H1 (cell line): ENCODE data around the gene GNB3. TPM values are rescaled to one million over a fixed set of nuclear protein-coding genes. Genes with fewer than 3 reads are reported as not detected.
A peak's percentile ranks its signal among the peaks of the same experiment; 100 is the strongest.

ENCODE experiments used
- ASH2L ChIP-seq: fragments of 200-600, 300-600 bp; sonication (generic); IDR thresholded peaks from one replicate; pipeline ENCODE4 v1.7.1; 2017; ENCODE audit warnings: low read length
- BACH1 ChIP-seq: IDR thresholded peaks from 2 replicates; pipeline ENCODE4 v1.6.1; 2012; ENCODE audit warnings: low read length, improper control_type of control experiment
- BCL11A ChIP-seq, 2 experiments: IDR thresholded peaks; one replicate each; pipeline ENCODE4 v1.6.1; 2011; ENCODE audit warnings: low read depth in 2 of 2, low read length in 2 of 2, mild to moderate bottlenecking in 2 of 2
- BRCA1 ChIP-seq: IDR thresholded peaks from 2 replicates; pipeline ENCODE4 v1.6.1; 2012; ENCODE audit warnings: low read depth, low read length, improper control_type of control experiment
- EGR1 ChIP-seq: IDR thresholded peaks from 2 replicates; pipeline ENCODE4 v1.6.1; 2011; ENCODE audit warnings: low read depth, low read length, borderline replicate concordance
- EZH2 ChIP-seq: fragments of 200-600 bp; sonication (generic); IDR thresholded peaks from 2 replicates; pipeline ENCODE4 v1.7.1; 2012; ENCODE audit warnings: low read depth, mild to moderate bottlenecking, moderate library complexity, low read length, inconsistent platforms; ENCODE audit not compliant: severe bottlenecking
- KDM1A ChIP-seq: fragments of 200-600, 300-600 bp; sonication (generic); IDR thresholded peaks from 2 replicates; pipeline ENCODE4 v1.7.1; 2016; ENCODE audit warnings: mild to moderate bottlenecking, low read length, borderline replicate concordance
- KDM5A ChIP-seq: fragments of 200-600 bp; IDR thresholded peaks from 2 replicates; pipeline ENCODE4 v1.7.1; 2012; ENCODE audit warnings: mild to moderate bottlenecking, low read length, inconsistent platforms, mixed read lengths
- NANOG ChIP-seq: IDR thresholded peaks from 2 replicates; pipeline ENCODE4 v1.6.1; 2011; ENCODE audit warnings: low read length, low read depth, mild to moderate bottlenecking, inconsistent platforms; ENCODE audit not compliant: insufficient read depth, poor library complexity, severe bottlenecking
- NRF1 ChIP-seq: IDR thresholded peaks from 2 replicates; pipeline ENCODE4 v1.6.1; 2011; ENCODE audit warnings: mild to moderate bottlenecking, low read depth, low read length, improper control_type of control experiment
- PHF8 ChIP-seq: fragments of 200-600 bp; sonication (generic); conservative IDR thresholded peaks from 2 replicates; pipeline ENCODE4 v1.7.1; 2012; ENCODE audit warnings: low read depth, mild to moderate bottlenecking, inconsistent platforms, low read length, moderate library complexity
- POLR2A ChIP-seq, 2 experiments: IDR thresholded peaks; 1 replicate in 1 of 2; 2 replicates in 1 of 2; pipeline ENCODE4 v1.6.1; 2011; ENCODE audit warnings: low read depth in 2 of 2, low read length in 2 of 2, mild to moderate bottlenecking in 2 of 2; ENCODE audit errors: control extremely low read depth in 1 of 2
- POU5F1 ChIP-seq: IDR thresholded peaks from 2 replicates; pipeline ENCODE4 v1.6.1; 2011; ENCODE audit warnings: low read depth, mild to moderate bottlenecking, low read length, moderate library complexity
- RBBP5 ChIP-seq: IDR thresholded peaks from 2 replicates; pipeline ENCODE4 v1.7.1; 2012; ENCODE audit warnings: low read depth, mild to moderate bottlenecking, inconsistent platforms, low read length, moderate library complexity, borderline replicate concordance
- SIX5 ChIP-seq: IDR thresholded peaks from 2 replicates; pipeline ENCODE4 v1.6.1; 2011; ENCODE audit warnings: mild to moderate bottlenecking, low read depth, low read length
- SRF ChIP-seq: IDR thresholded peaks from 2 replicates; pipeline ENCODE4 v1.6.1; 2011; ENCODE audit warnings: mild to moderate bottlenecking, low read depth, low read length, moderate library complexity
- TAF1 ChIP-seq: IDR thresholded peaks from 2 replicates; pipeline ENCODE4 v1.6.1; 2011; ENCODE audit warnings: mild to moderate bottlenecking, low read depth, low read length
- ZNF274 ChIP-seq: IDR thresholded peaks from 2 replicates; pipeline ENCODE4 v1.7.0; 2012; ENCODE audit warnings: low read length, borderline replicate concordance; ENCODE audit errors: extremely low read depth
- polyA plus RNA-seq, 7 experiments: library from polyadenylated mRNA; depleted of rRNA in 3 of 7; stranded (reverse) in 5 of 7; unstranded in 2 of 7; fragments of >200 nt in 5 of 7; fragments of 200-250 nt in 2 of 7; gene quantifications; 1 replicate in 5 of 7; 2 replicates in 1 of 7; 4 replicates in 1 of 7; pipeline versions ENCODE4 v1.2.1 to v1.2.3, GENCODE V29; 2011 to 2013; ENCODE audit warnings: missing spikeins in 2 of 7, mixed read lengths in 2 of 7
- total RNA-seq: library from RNA; stranded (reverse); fragmentation: NEBNext Ultra II Directional; extraction: Animal tissue kit (Norgen Biotek cat#: 25700); gene quantifications from 2 replicates; pipeline ENCODE4 v1.2.1, GENCODE V29; 2021
- TF ChIP-seq, protein P1 (sequence below): IDR thresholded peaks from 2 replicates; pipeline ENCODE4 v1.6.1; 2012; ENCODE audit warnings: inconsistent platforms
- TF ChIP-seq, protein P2 (sequence below): IDR thresholded peaks from 2 replicates; pipeline ENCODE4 v1.6.1; 2011; ENCODE audit warnings: low read depth, mild to moderate bottlenecking, low read length; ENCODE audit not compliant: insufficient read depth
- TF ChIP-seq, protein P3 (sequence below), 3 experiments: IDR thresholded peaks; 1 replicate in 2 of 3; 2 replicates in 1 of 3; pipeline versions ENCODE4 v1.5.1 to v1.6.1; 2011; ENCODE audit warnings: low read length in 3 of 3, mild to moderate bottlenecking in 3 of 3, inconsistent platforms in 2 of 3, low read depth in 1 of 3, moderate library complexity in 1 of 3; ENCODE audit not compliant: insufficient read depth in 1 of 3; ENCODE audit errors: control extremely low read depth in 1 of 3

Gene GNB3
- total and polyA plus RNA-seq, 2 of the 8 experiments (the other 6 are each of a cell fraction or from before 2014, with no cell fraction given): 9.9 TPM

DNA sequence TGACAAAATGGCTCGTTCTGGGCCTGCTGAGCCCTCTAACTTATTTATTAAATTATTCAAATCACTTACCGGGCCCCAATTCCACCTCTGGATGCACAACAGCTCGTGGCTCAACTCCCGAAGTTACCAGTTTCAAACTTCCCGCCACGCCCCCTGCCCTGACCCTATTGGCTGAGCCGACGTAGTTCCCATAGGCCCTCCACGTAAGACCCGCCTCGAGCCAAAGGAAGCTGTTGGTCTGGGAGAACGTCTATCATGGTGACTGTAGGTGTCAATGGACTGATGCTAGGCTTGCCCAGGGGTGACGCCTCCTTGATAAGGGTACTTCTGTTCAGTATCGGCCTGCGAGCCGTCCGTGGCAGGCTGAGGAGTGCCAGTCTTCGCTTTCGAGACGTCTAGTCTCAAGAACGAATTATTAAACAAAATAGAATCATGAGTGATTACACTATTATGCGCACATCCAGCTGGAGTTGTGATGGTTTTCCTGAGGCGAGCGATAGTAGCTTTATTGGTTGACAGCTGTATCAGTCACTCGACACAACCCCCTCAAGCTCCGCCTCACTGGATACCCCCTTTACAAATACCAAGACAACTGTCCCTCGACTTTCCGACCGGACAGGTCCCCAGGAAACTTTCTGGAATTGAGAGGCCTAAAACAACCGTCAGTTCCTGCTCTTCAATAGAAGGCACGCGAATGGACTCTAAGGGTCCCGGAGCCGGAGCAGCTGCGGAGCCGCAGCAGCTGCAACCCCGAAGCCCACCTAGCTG, 10.6 kb downstream of the GNB3 start, which contains the start of gene CDCA3 (continued):
- TF ChIP-seq SRF: no peak
- no peak for TF ChIP-seq BRCA1
- TF ChIP-seq ASH2L: peak; percentile 68
- no peak for TF ChIP-seq EZH2
- TF ChIP-seq NANOG: no peak
- TF ChIP-seq SIX5: no peak
- TF ChIP-seq TAF1: peak; percentile 8; the same call in 1 of the 2 replicates
- no peak for TF ChIP-seq ZNF274
- TF ChIP-seq, protein P1, sequence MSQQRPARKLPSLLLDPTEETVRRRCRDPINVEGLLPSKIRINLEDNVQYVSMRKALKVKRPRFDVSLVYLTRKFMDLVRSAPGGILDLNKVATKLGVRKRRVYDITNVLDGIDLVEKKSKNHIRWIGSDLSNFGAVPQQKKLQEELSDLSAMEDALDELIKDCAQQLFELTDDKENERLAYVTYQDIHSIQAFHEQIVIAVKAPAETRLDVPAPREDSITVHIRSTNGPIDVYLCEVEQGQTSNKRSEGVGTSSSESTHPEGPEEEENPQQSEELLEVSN: peak; percentile 87
- TF ChIP-seq, protein P2, sequence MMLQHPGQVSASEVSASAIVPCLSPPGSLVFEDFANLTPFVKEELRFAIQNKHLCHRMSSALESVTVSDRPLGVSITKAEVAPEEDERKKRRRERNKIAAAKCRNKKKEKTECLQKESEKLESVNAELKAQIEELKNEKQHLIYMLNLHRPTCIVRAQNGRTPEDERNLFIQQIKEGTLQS: no peak
- no peak for TF ChIP-seq KDM1A
- TF ChIP-seq, protein P3, sequence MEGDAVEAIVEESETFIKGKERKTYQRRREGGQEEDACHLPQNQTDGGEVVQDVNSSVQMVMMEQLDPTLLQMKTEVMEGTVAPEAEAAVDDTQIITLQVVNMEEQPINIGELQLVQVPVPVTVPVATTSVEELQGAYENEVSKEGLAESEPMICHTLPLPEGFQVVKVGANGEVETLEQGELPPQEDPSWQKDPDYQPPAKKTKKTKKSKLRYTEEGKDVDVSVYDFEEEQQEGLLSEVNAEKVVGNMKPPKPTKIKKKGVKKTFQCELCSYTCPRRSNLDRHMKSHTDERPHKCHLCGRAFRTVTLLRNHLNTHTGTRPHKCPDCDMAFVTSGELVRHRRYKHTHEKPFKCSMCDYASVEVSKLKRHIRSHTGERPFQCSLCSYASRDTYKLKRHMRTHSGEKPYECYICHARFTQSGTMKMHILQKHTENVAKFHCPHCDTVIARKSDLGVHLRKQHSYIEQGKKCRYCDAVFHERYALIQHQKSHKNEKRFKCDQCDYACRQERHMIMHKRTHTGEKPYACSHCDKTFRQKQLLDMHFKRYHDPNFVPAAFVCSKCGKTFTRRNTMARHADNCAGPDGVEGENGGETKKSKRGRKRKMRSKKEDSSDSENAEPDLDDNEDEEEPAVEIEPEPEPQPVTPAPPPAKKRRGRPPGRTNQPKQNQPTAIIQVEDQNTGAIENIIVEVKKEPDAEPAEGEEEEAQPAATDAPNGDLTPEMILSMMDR (IDR thresholded peaks at IDR 0.05; ENCODE audit: control extremely low read depth in 1 of 3, insufficient read depth in 1 of 3, low read depth in 1 of 3, low read length in 3 of 3): peak in 1 of 3 experiments; percentile 17; a peak in 1 of 4 replicates
- peak; percentile 80 for TF ChIP-seq KDM5A
- no peak for TF ChIP-seq BACH1
- no peak for TF ChIP-seq RBBP5
- no peak for TF ChIP-seq PHF8
- no peak for TF ChIP-seq NRF1
- peak in 1 of 2 experiments; percentile 24; a peak in 1 of 3 replicates for TF ChIP-seq POLR2A (IDR thresholded peaks at IDR 0.05; ENCODE audit: control extremely low read depth in 1 of 2, low read depth in 2 of 2, low read length in 2 of 2)
- no peak for TF ChIP-seq BCL11A (IDR thresholded peaks at IDR 0.05; ENCODE audit: low read depth in 2 of 2, low read length in 2 of 2)
- no peak for TF ChIP-seq EGR1
- no peak for TF ChIP-seq POU5F1
